Activated T-cell treated with anti-CD3 and anti-CD28 coated beads, Interleukin-2, amount 50 U/mL, for 24 hours (primary cell): ENCODE results near the gene ASH1L.
A peak's percentile ranks its signal among the peaks of the same experiment; 100 is the strongest.
"Not testable (repeated sequence)": the region's sequence is repeated elsewhere in the genome, so short reads cannot be mapped to it uniquely, and the experiment has no call there.

Experiments
- DNase-seq: peaks from one replicate; pipeline ENCODE4 v3.0.0-alpha.2; 2020
- H3K27ac Mint-ChIP-seq: 2 replicates; pipeline ENCODE4 v1.8.0; 2020; ENCODE audit warnings: mild to moderate bottlenecking, mixed read lengths
- H3K27me3 Mint-ChIP-seq: 2 replicates; pipeline ENCODE4 v1.8.0; 2020; ENCODE audit warnings: mixed read lengths
- H3K36me3 Mint-ChIP-seq: 2 replicates; pipeline ENCODE4 v1.8.0; 2020; ENCODE audit warnings: low read depth, mixed read lengths
- H3K4me1 Mint-ChIP-seq: 2 replicates; pipeline ENCODE4 v1.8.0; 2020; ENCODE audit warnings: low read depth, mixed read lengths
- H3K4me3 Mint-ChIP-seq: 2 replicates; pipeline ENCODE4 v1.8.0; 2020; ENCODE audit warnings: mild to moderate bottlenecking, moderate library complexity, mixed read lengths
- H3K9me3 Mint-ChIP-seq: 2 replicates; pipeline ENCODE4 v1.8.0; 2020; ENCODE audit warnings: mixed read lengths

ASH1L gene

GRCh38 chr1:155410931-155411330, 151.7 kb downstream of the ASH1L start:
- Mint-ChIP-seq H3K9me3 (no peaks in the 10 kb centered on the region), H3K4me3 (no peak overlapping the region), H3K27me3 (no peaks in the 10 kb centered on the region), H3K27ac (peak overlapping the region; percentile 63), H3K36me3 (peaks cover 75% of the 10 kb centered on the region), H3K4me1 (peaks cover 4% of the 10 kb centered on the region)
- no peak for DNase-seq

DNA sequence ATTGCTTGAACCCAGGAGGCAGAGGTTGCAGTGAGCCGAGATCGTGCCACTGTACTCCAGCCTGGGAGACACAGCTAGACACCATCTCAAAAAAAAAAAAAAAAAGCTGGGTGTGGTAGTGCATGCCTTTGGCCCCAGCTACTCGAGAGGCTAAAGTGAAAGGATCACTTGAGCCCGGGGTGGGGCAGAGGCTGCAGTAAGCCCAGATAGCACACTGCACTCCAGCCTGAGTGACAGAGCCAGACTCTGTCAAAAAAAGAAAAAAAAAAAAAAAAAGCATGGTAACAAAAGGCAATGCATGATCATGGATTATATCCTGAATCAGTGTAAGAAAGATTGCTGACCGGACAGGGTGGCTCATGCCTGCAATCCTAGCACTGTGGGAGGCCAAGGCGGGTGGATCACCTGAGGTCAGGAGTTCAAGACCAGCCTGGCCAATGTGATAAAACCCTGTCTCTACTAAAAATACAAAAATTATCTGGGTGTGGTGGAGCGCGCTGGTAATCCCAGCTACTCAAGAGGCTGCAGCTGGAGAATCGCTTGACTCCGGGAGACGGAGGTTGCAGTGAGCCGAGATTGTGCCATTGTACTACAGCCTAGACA, 165.6 kb downstream of the ASH1L start:
- DNase-seq, result no peak
- Mint-ChIP-seq H3K9me3 (no peaks in the 10 kb centered on the region), H3K4me1 (peaks cover 2% of the 10 kb centered on the region), H3K27ac (no peak overlapping the region), H3K4me3 (no peak overlapping the region), H3K36me3 (peaks cover 67% of the 10 kb centered on the region), H3K27me3 (no peaks in the 10 kb centered on the region)

- Mint-ChIP-seq H3K27ac (no peak overlapping the region), H3K4me1 (no peaks in the 10 kb centered on the region), H3K27me3 (no peaks in the 10 kb centered on the region), H3K36me3 (peaks cover 72% of the 10 kb centered on the region), H3K9me3 (no peaks in the 10 kb centered on the region), H3K4me3 (no peak overlapping the region)
- no peak for DNase-seq
Observed at GRCh38 chr1:155392898-155393411, 169.6 kb downstream of the ASH1L start.

GRCh38 chr1:155389826-155390225, 172.8 kb downstream of the ASH1L start:
- no peak overlapping the region for H3K27ac Mint-ChIP-seq
- H3K36me3 Mint-ChIP-seq, result peaks cover 80% of the 10 kb centered on the region
- H3K4me1 Mint-ChIP-seq, result no peaks in the 10 kb centered on the region
- H3K9me3 Mint-ChIP-seq, result no peaks in the 10 kb centered on the region
- no peak for DNase-seq
- H3K27me3 Mint-ChIP-seq, result no peaks in the 10 kb centered on the region
- no peak overlapping the region for H3K4me3 Mint-ChIP-seq

GRCh38 chr1:155385836-155386235, 176.8 kb downstream of the ASH1L start:
- H3K36me3 Mint-ChIP-seq, result peaks cover 66% of the 10 kb centered on the region

GRCh38 chr1:155383406-155383805, 179.2 kb downstream of the ASH1L start:
- H3K27ac Mint-ChIP-seq, result no peak overlapping the region

More at GRCh38 chr1:155385836-155386235, 176.8 kb downstream of the ASH1L start:
- not testable (repeated sequence) for H3K4me3 Mint-ChIP-seq, H3K27me3 Mint-ChIP-seq, H3K4me1 Mint-ChIP-seq, DNase-seq, H3K9me3 Mint-ChIP-seq, H3K27ac Mint-ChIP-seq

GRCh38 chr1:155379631-155380090, 182.9 kb downstream of the ASH1L start:
- Mint-ChIP-seq H3K4me3 (no peak overlapping the region), H3K4me1 (peaks cover 1% of the 10 kb centered on the region), H3K27ac (peak overlapping the region; percentile 44), H3K9me3 (no peaks in the 10 kb centered on the region), H3K27me3 (no peaks in the 10 kb centered on the region), H3K36me3 (peaks cover 66% of the 10 kb centered on the region)
- DNase-seq, result no peak

More at GRCh38 chr1:155383406-155383805, 179.2 kb downstream of the ASH1L start:
- H3K9me3 Mint-ChIP-seq, result no peaks in the 10 kb centered on the region
- peaks cover 65% of the 10 kb centered on the region for H3K36me3 Mint-ChIP-seq
- H3K27me3 Mint-ChIP-seq, result no peaks in the 10 kb centered on the region
- no peak overlapping the region for H3K4me3 Mint-ChIP-seq
- no peaks in the 10 kb centered on the region for H3K4me1 Mint-ChIP-seq
- DNase-seq, result no peak

DNA sequence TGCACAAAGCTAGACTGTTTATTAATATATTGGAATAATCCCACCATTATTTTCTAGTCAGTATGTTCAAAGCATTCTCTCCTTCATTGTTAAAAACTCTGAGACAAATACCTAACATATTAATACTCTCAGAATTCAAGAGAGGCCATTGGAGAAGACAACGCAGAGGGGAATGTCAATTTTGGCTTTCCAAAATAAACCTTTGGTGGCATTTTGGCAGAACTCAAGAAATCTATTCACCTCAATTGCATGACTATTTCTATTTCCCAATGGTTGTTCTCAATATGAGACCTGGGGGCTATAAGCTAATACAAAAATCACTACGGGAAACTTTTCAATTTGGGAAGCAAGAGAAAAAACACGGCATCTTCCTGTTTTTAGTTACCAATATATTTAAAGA, 183.4 kb downstream of the ASH1L start:
- Mint-ChIP-seq H3K4me1 (peaks cover 1% of the 10 kb centered on the region), H3K27me3 (no peaks in the 10 kb centered on the region), H3K4me3 (no peak overlapping the region), H3K36me3 (peaks cover 66% of the 10 kb centered on the region), H3K27ac (no peak overlapping the region), H3K9me3 (no peaks in the 10 kb centered on the region)
- no peak for DNase-seq

- Mint-ChIP-seq H3K4me3 (no peak overlapping the region), H3K27ac (no peak overlapping the region), H3K9me3 (no peaks in the 10 kb centered on the region), H3K36me3 (peaks cover 62% of the 10 kb centered on the region), H3K4me1 (no peaks in the 10 kb centered on the region), H3K27me3 (no peaks in the 10 kb centered on the region)
- DNase-seq, result no peak
Observed at GRCh38 chr1:155360051-155360450, 202.6 kb downstream of the ASH1L start.

GRCh38 chr1:155352631-155353030, 210.0 kb downstream of the ASH1L start:
- no peaks in the 10 kb centered on the region for H3K4me1 Mint-ChIP-seq
- peaks cover 80% of the 10 kb centered on the region for H3K36me3 Mint-ChIP-seq
- no peaks in the 10 kb centered on the region for H3K9me3 Mint-ChIP-seq
- no peak for DNase-seq
- no peak overlapping the region for H3K4me3 Mint-ChIP-seq
- H3K27me3 Mint-ChIP-seq, result no peaks in the 10 kb centered on the region
- peak overlapping the region; percentile 44 for H3K27ac Mint-ChIP-seq

- Mint-ChIP-seq H3K4me3 (no peak overlapping the region), H3K4me1 (no peaks in the 10 kb centered on the region), H3K27me3 (no peaks in the 10 kb centered on the region), H3K27ac (peak overlapping the region; percentile 27), H3K9me3 (no peaks in the 10 kb centered on the region), H3K36me3 (peaks cover 92% of the 10 kb centered on the region)
- no peak for DNase-seq
Observed at GRCh38 chr1:155342842-155343241, 219.8 kb downstream of the ASH1L start.

- no peaks in the 10 kb centered on the region for H3K27me3 Mint-ChIP-seq
- H3K36me3 Mint-ChIP-seq, result peaks cover 91% of the 10 kb centered on the region
- DNase-seq, result no peak
- H3K9me3 Mint-ChIP-seq, result no peaks in the 10 kb centered on the region
- H3K4me1 Mint-ChIP-seq, result no peaks in the 10 kb centered on the region
- peak overlapping the region; percentile 64 for H3K27ac Mint-ChIP-seq
- no peak overlapping the region for H3K4me3 Mint-ChIP-seq
Observed at GRCh38 chr1:155339515-155340097, 223.0 kb downstream of the ASH1L start.

- Mint-ChIP-seq H3K27ac (peak overlapping the region; percentile 41), H3K4me3 (no peak overlapping the region), H3K36me3 (peaks cover 77% of the 10 kb centered on the region), H3K27me3 (no peaks in the 10 kb centered on the region), H3K9me3 (no peaks in the 10 kb centered on the region), H3K4me1 (peaks cover 1% of the 10 kb centered on the region)
- no peak for DNase-seq
Observed at GRCh38 chr1:155334962-155335361, 227.6 kb downstream of the ASH1L start.

- no peak overlapping the region for H3K4me3 Mint-ChIP-seq
- H3K27me3 Mint-ChIP-seq, result no peaks in the 10 kb centered on the region
- H3K36me3 Mint-ChIP-seq, result peaks cover 60% of the 10 kb centered on the region
- peaks cover 17% of the 10 kb centered on the region for H3K4me1 Mint-ChIP-seq
- no peaks in the 10 kb centered on the region for H3K9me3 Mint-ChIP-seq
- H3K27ac Mint-ChIP-seq, result peak overlapping the region; percentile 76
- peak; percentile 30 for DNase-seq
Observed at GRCh38 chr1:155329980-155330598, 232.5 kb downstream of the ASH1L start.

DNA sequence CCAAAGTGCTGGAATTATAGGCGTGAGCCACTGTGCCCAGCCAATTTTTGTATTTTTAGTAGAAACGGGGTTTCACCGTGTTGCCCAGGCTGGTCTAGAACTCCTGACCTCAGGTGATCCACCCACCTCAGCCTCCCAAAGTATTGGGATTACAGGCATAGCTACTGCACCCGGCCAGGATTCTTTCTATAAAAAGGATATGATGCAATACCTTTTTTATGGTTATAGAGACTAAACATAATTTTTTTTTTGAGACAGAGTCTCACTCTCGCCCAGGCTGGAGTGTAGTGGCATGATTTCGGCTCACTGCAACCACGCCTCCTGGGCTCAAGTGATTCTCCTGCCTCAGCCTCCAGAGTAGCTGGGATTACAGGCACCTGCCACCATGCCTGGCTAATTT, 233.7 kb downstream of the ASH1L start:
- H3K27me3 Mint-ChIP-seq, DNase-seq, H3K9me3 Mint-ChIP-seq, H3K4me3 Mint-ChIP-seq: not testable (repeated sequence)
- H3K27ac Mint-ChIP-seq, result peak overlapping the region; percentile 69
- peaks cover 17% of the 10 kb centered on the region for H3K4me1 Mint-ChIP-seq
- peaks cover 54% of the 10 kb centered on the region for H3K36me3 Mint-ChIP-seq
